ENCODE data around the gene KLHL6. TPM values are rescaled to one million over a fixed set of nuclear protein-coding genes. Genes with fewer than 3 reads are reported as not detected.
"Not testable (repeated sequence)": the region's sequence is repeated elsewhere in the genome, so short reads cannot be mapped to it uniquely, and the experiment has no call there.

KLHL6 gene
- total RNA-seq, 2 experiments from 2014 or later: 26.6 to 26.8 TPM

GRCh38 chr3:183449391-183449790 lies 106.1 kb downstream of the KLHL6 start:
- H3K4me1 Mint-ChIP-seq: peaks cover 17% of the 10 kb centered on the region
- H3K9me3 Mint-ChIP-seq: peaks cover 3% of the 10 kb centered on the region
- H3K27me3 Mint-ChIP-seq: peaks cover 4% of the 10 kb centered on the region
- H3K4me3 Mint-ChIP-seq: no peak overlapping the region
- H3K27ac Mint-ChIP-seq: no peak overlapping the region
- DNase-seq: no peak
- H3K36me3 Mint-ChIP-seq: peaks cover 2% of the 10 kb centered on the region

- peaks cover 17% of the 10 kb centered on the region for H3K4me1 Mint-ChIP-seq
- peaks cover 3% of the 10 kb centered on the region for H3K36me3 Mint-ChIP-seq
- peaks cover 8% of the 10 kb centered on the region for H3K9me3 Mint-ChIP-seq
- H3K27me3 Mint-ChIP-seq: peaks cover 4% of the 10 kb centered on the region
- no peak overlapping the region for H3K27ac Mint-ChIP-seq
- DNase-seq: no peak
- peak overlapping the region; percentile 37 for H3K4me3 Mint-ChIP-seq
Observed at GRCh38 chr3:183448369-183449128, 107.0 kb downstream of the KLHL6 start.

- peaks cover 17% of the 10 kb centered on the region for H3K9me3 Mint-ChIP-seq
- peaks cover 4% of the 10 kb centered on the region for H3K36me3 Mint-ChIP-seq
- DNase-seq: peak; percentile 82
- peak overlapping the region; percentile 63 for H3K27ac Mint-ChIP-seq
- peak overlapping the region; percentile 93 for H3K4me3 Mint-ChIP-seq
- H3K27me3 Mint-ChIP-seq: peaks cover 4% of the 10 kb centered on the region
- peaks cover 17% of the 10 kb centered on the region for H3K4me1 Mint-ChIP-seq
Observed at GRCh38 chr3:183447206-183448001, 108.1 kb downstream of the KLHL6 start.

- DNase-seq: no peak
- Mint-ChIP-seq H3K9me3 (peaks cover 17% of the 10 kb centered on the region), H3K36me3 (peaks cover 2% of the 10 kb centered on the region), H3K4me3 (peak overlapping the region; percentile 93), H3K4me1 (peaks cover 17% of the 10 kb centered on the region), H3K27me3 (peaks cover 4% of the 10 kb centered on the region), H3K27ac (no peak overlapping the region)
Observed at GRCh38 chr3:183446838-183447205, 108.7 kb downstream of the KLHL6 start.

GRCh38 chr3:183444748-183445147 lies 110.8 kb downstream of the KLHL6 start:
- Mint-ChIP-seq H3K36me3 (peaks cover 2% of the 10 kb centered on the region), H3K4me1 (peaks cover 13% of the 10 kb centered on the region), H3K9me3 (peaks cover 17% of the 10 kb centered on the region), H3K4me3 (no peak overlapping the region), H3K27me3 (peaks cover 4% of the 10 kb centered on the region), H3K27ac (no peak overlapping the region)
- DNase-seq: no peak

- peaks cover 2% of the 10 kb centered on the region for H3K36me3 Mint-ChIP-seq
- H3K27ac Mint-ChIP-seq: no peak overlapping the region
Observed at GRCh38 chr3:183443395-183444385, 111.8 kb downstream of the KLHL6 start.

GRCh38 chr3:183442994-183443393 lies 112.5 kb downstream of the KLHL6 start:
- Mint-ChIP-seq H3K27ac (no peak overlapping the region), H3K27me3 (no peaks in the 10 kb centered on the region), H3K4me3 (no peak overlapping the region), H3K4me1 (peaks cover 6% of the 10 kb centered on the region), H3K9me3 (peaks cover 17% of the 10 kb centered on the region), H3K36me3 (peaks cover 2% of the 10 kb centered on the region)
- DNase-seq: no peak

More at GRCh38 chr3:183443395-183444385, 111.8 kb downstream of the KLHL6 start:
- H3K4me1 Mint-ChIP-seq: peaks cover 11% of the 10 kb centered on the region
- H3K27me3 Mint-ChIP-seq: peaks cover under 1% of the 10 kb centered on the region
- no peak overlapping the region for H3K4me3 Mint-ChIP-seq
- no peak for DNase-seq
- peaks cover 17% of the 10 kb centered on the region for H3K9me3 Mint-ChIP-seq

- H3K36me3 Mint-ChIP-seq, H3K4me1 Mint-ChIP-seq: not testable (repeated sequence)
- H3K9me3 Mint-ChIP-seq: peaks cover 17% of the 10 kb centered on the region
Observed at GRCh38 chr3:183440521-183440920, 115.0 kb downstream of the KLHL6 start.

GRCh38 chr3:183439515-183439914 lies 116.0 kb downstream of the KLHL6 start:
- Mint-ChIP-seq H3K9me3 (peaks cover 15% of the 10 kb centered on the region), H3K36me3 (peaks cover 2% of the 10 kb centered on the region), H3K27ac (no peak overlapping the region), H3K4me3 (no peak overlapping the region), H3K4me1 (peaks cover 3% of the 10 kb centered on the region), H3K27me3 (no peaks in the 10 kb centered on the region)
- DNase-seq: no peak

More at GRCh38 chr3:183440521-183440920, 115.0 kb downstream of the KLHL6 start:
- not testable (repeated sequence) for H3K4me3 Mint-ChIP-seq, H3K27me3 Mint-ChIP-seq, DNase-seq, H3K27ac Mint-ChIP-seq

GRCh38 chr3:183438735-183439134 lies 116.8 kb downstream of the KLHL6 start:
- no peak overlapping the region for H3K27ac Mint-ChIP-seq
- H3K4me3 Mint-ChIP-seq: no peak overlapping the region
- no peaks in the 10 kb centered on the region for H3K27me3 Mint-ChIP-seq
- H3K4me1 Mint-ChIP-seq: peaks cover 3% of the 10 kb centered on the region
- peaks cover 11% of the 10 kb centered on the region for H3K9me3 Mint-ChIP-seq
- no peak for DNase-seq
- peaks cover 2% of the 10 kb centered on the region for H3K36me3 Mint-ChIP-seq

GRCh38 chr3:183437666-183438564 lies 117.6 kb downstream of the KLHL6 start:
- no peaks in the 10 kb centered on the region for H3K36me3 Mint-ChIP-seq
- no peak for DNase-seq
- H3K4me1 Mint-ChIP-seq: peaks cover 3% of the 10 kb centered on the region
- H3K9me3 Mint-ChIP-seq: peaks cover 3% of the 10 kb centered on the region
- no peaks in the 10 kb centered on the region for H3K27me3 Mint-ChIP-seq
- no peak overlapping the region for H3K27ac Mint-ChIP-seq
- no peak overlapping the region for H3K4me3 Mint-ChIP-seq
